HepG2 (cell line): ENCODE data around the gene B3GNT8. TPM values are rescaled to one million over a fixed set of nuclear protein-coding genes. Genes with fewer than 3 reads are reported as not detected.

Experiments used
- ATAC-seq: fragments of 200-7000 bp; cut with Tn5 transposase; 3 replicates; pipeline ENCODE4 v1.9.1; 2020; ENCODE audit warnings: mild to moderate bottlenecking, moderate library complexity
- BruUV-seq: library from RNA; stranded (reverse); fragments of 400-500 nt; replicated peaks from 2 replicates; lab custom pipeline; 2021; lab: Mats Ljungman, UMichigan
- CTCF ChIA-PET: fragments of 300-600 bp; formaldehyde crosslinking; extraction: SDS; loops from one replicate; lab custom pipeline; 2021; ENCODE audit warnings: low total read pairs, inconsistent platforms, low intra/inter-chr PET ratio; lab: Yijun Ruan, JAX
- POLR2A ChIA-PET: fragments of 350-600 bp; sonication (Branson Sonifier 250); formaldehyde crosslinking; loops from one replicate; lab custom pipeline; 2020; ENCODE audit warnings: antibody characterized with exemption, inconsistent platforms; lab: Yijun Ruan, JAX
- DNase-seq: peaks from one replicate; pipeline ENCODE4 v3.0.0-alpha.2; 2015; ENCODE audit warnings: low spot score
- FAIRE-seq: peaks from 3 replicates; lab custom pipeline; 2011; peaks lifted over from hg19 to GRCh38; lab: Jason Lieb, UNC
- H2AFZ ChIP-seq: one replicate; pipeline ENCODE4 v1.6.1; 2011; ENCODE audit warnings: low read length, inconsistent platforms
- H3K27ac ChIP-seq: fragments of 300-600 bp; 3 replicates; pipeline ENCODE4 v1.8.0; 2011; ENCODE audit warnings: mixed run types, mild to moderate bottlenecking, mixed read lengths, low read length, inconsistent platforms; ENCODE audit not compliant: insufficient read depth; ENCODE audit errors: extremely low read length
- H3K27me3 ChIP-seq, 2 experiments: fragments of 200-600 bp in 1 of 2; 2 replicates in 1 of 2; 3 replicates in 1 of 2; pipeline versions ENCODE4 v1.6.0 to v1.8.0; 2011; ENCODE audit warnings: low read length in 2 of 2, mild to moderate bottlenecking in 2 of 2, moderate library complexity in 2 of 2, inconsistent platforms in 1 of 2; ENCODE audit not compliant: insufficient read depth in 2 of 2, control insufficient read depth in 1 of 2
- H3K36me3 ChIP-seq, 2 experiments: fragments of 200-600 bp in 1 of 2; replicated peaks in 1 of 2; 2 replicates in 1 of 2; 3 replicates in 1 of 2; pipeline versions ENCODE4 v1.5.1 to v1.8.0; 2011; ENCODE audit warnings: low read length in 2 of 2, inconsistent platforms in 1 of 2; ENCODE audit not compliant: insufficient read depth in 2 of 2, control insufficient read depth in 1 of 2
- H3K4me1 ChIP-seq: 2 replicates; pipeline ENCODE4 v1.5.1; 2012; ENCODE audit warnings: low read length, inconsistent platforms; ENCODE audit not compliant: insufficient read depth
- H3K4me2 ChIP-seq: 2 replicates; pipeline ENCODE4 v1.6.0; 2011; ENCODE audit warnings: low read depth, low read length, inconsistent platforms
- H3K4me3 ChIP-seq, 3 experiments: fragments of 200-600 bp in 1 of 3; sonication (generic), shearing (Covaris generic) in 1 of 3; replicated peaks in 1 of 3; 2 replicates each; pipeline ENCODE4 v1.5.1; 2011 to 2016; ENCODE audit warnings: low read length in 3 of 3, inconsistent platforms in 2 of 3, low read depth in 2 of 3, mild to moderate bottlenecking in 2 of 3, control low read depth in 1 of 3, mixed read lengths in 1 of 3; ENCODE audit not compliant: insufficient read depth in 1 of 3
- H3K79me2 ChIP-seq: one replicate; pipeline ENCODE4 v1.6.1; 2011; ENCODE audit warnings: low read length, inconsistent platforms; ENCODE audit not compliant: insufficient read depth
- H3K9ac ChIP-seq: 2 replicates; pipeline ENCODE4 v1.6.0; 2011; ENCODE audit warnings: mild to moderate bottlenecking, low read depth, low read length, inconsistent platforms; ENCODE audit not compliant: insufficient read depth
- H3K9me3 ChIP-seq: 2 replicates; pipeline ENCODE4 v1.5.1; 2012; ENCODE audit warnings: mild to moderate bottlenecking, low read length
- H4K20me1 ChIP-seq: 2 replicates; pipeline ENCODE4 v1.6.0; 2011; ENCODE audit warnings: inconsistent platforms, mild to moderate bottlenecking, low read length, moderate library complexity; ENCODE audit not compliant: insufficient read depth
- AKNA ChIP-seq: sonication (generic); formaldehyde crosslinking; IDR thresholded peaks from 2 replicates; pipeline ENCODE4 v1.4.0; 2020; ENCODE audit warnings: missing genetic modification reagents, borderline replicate concordance
- BCLAF1 ChIP-seq: fragments of 450-650 bp; IDR thresholded peaks from 2 replicates; pipeline ENCODE4 v1.6.1; 2017; ENCODE audit warnings: mild to moderate bottlenecking
- CENPT ChIP-seq: sonication (generic); formaldehyde crosslinking; IDR thresholded peaks from 2 replicates; pipeline ENCODE4 v1.8.0; 2022; ENCODE audit warnings: low read depth, mild to moderate bottlenecking, moderate library complexity, missing genetic modification reagents
- THAP9 ChIP-seq: sonication (generic); formaldehyde crosslinking; IDR thresholded peaks from 2 replicates; pipeline ENCODE4; 2020; ENCODE audit warnings: missing genetic modification reagents, mild to moderate bottlenecking, borderline replicate concordance
- ZBTB34 ChIP-seq: sonication (generic); formaldehyde crosslinking; IDR thresholded peaks from 2 replicates; pipeline ENCODE4 v1.8.0; 2022; ENCODE audit warnings: mild to moderate bottlenecking, missing genetic modification reagents
- ZNF180 ChIP-seq: sonication (generic); formaldehyde crosslinking; IDR thresholded peaks from 2 replicates; pipeline ENCODE4 v1.4.0; 2020; ENCODE audit warnings: low read depth, missing genetic modification reagents, borderline replicate concordance
- ZNF296 ChIP-seq: sonication (generic); formaldehyde crosslinking; conservative IDR thresholded peaks from 2 replicates; pipeline ENCODE4 v1.5.0; 2020; ENCODE audit warnings: mild to moderate bottlenecking, missing genetic modification reagents
- ZNF331 ChIP-seq: sonication (generic); formaldehyde crosslinking; IDR thresholded peaks from 2 replicates; pipeline ENCODE4 v1.4.0; 2020; ENCODE audit warnings: missing genetic modification reagents
- ZNF367 ChIP-seq: sonication (generic); formaldehyde crosslinking; IDR thresholded peaks from 2 replicates; pipeline ENCODE4 v1.4.0; 2020; ENCODE audit warnings: missing genetic modification reagents, borderline replicate concordance
- ZNF557 ChIP-seq: sonication (generic); formaldehyde crosslinking; IDR thresholded peaks from 2 replicates; pipeline ENCODE4 v1.4.0; 2020; ENCODE audit warnings: missing genetic modification reagents
- ZNF580 ChIP-seq: IDR thresholded peaks from 2 replicates; pipeline ENCODE4 v1.6.1; 2016; ENCODE audit warnings: low read depth, borderline replicate concordance
- WGBS: methylation state at CpG from one replicate; pipeline ENCODE4 v1.1.6; 2017; ENCODE audit warnings: low lambda C conversion rate; 5-methylcytosine and 5-hydroxymethylcytosine counted together
- in situ Hi-C: cut with HindIII; loops from 2 replicates; pipeline ENCODE4 v1.10.0; 2017; ENCODE audit warnings: low pct_unique_long_range_greater_than_20kb; ENCODE audit not compliant: extremely low pct_ligation_motif_present
- intact Hi-C: fragments of 100-400 bp; cut with micrococcal nuclease; formaldehyde crosslinking; loops from one replicate; pipeline ENCODE4 v1.10.0; 2022; ENCODE audit not compliant: unreplicated experiment
- polyA plus RNA-seq, 8 experiments: library from polyadenylated mRNA; depleted of rRNA in 3 of 8; stranded (reverse) in 7 of 8; unstranded in 1 of 8; fragments of >200 nt; fragmentation: Illumina TruSeq in 4 of 8; extraction: Trizol in 4 of 8; gene quantifications; 2 replicates each; pipeline versions ENCODE4 v1.2.1 to v1.2.3, GENCODE V29; 2011 to 2016; ENCODE audit warnings: low read depth in 4 of 8, missing spikeins in 1 of 8, mixed read lengths in 1 of 8; ENCODE audit not compliant: insufficient read depth in 1 of 8
- total RNA-seq, 5 experiments: library from RNA; depleted of rRNA; stranded (reverse); fragments of >200 nt; fragmentation: Illumina TruSeq; extraction: Trizol; gene quantifications; 2 replicates each; pipeline ENCODE4 v1.2.3, GENCODE V29; 2016; ENCODE audit warnings: low read depth in 1 of 5

B3GNT8 gene
- total and polyA plus RNA-seq, 2 of the 13 experiments (the other 11 are each of a cell fraction or from before 2014, with no cell fraction given), result 0.26 to 1.9 TPM

GRCh38 chr19:41399091-41399490 lies 28.1 kb downstream of the B3GNT8 start:
- POLR2A ChIA-PET, result interaction anchor here (1.6 kb wide), 1 partner anchor 9 kb away, joined by 8 read pairs; no protein-coding TSS in a partner anchor
- in situ Hi-C loops, result no loop called here
- TF ChIP-seq ZNF180 (CRISPR knock-in tag), result no peak
- no peak for TF ChIP-seq THAP9
- no peak for TF ChIP-seq CENPT (CRISPR knock-in tag)
- no peak for TF ChIP-seq ZNF557 (CRISPR knock-in tag)
- no peak for TF ChIP-seq ZBTB34
- TF ChIP-seq BCLAF1, result no peak
- TF ChIP-seq ZNF580 (CRISPR knock-in tag), result no peak
- TF ChIP-seq ZNF331 (CRISPR knock-in tag), result no peak
- TF ChIP-seq ZNF296 (CRISPR knock-in tag), result no peak
- no peak for TF ChIP-seq ZNF367 (CRISPR knock-in tag)
- TF ChIP-seq AKNA, result no peak

More at GRCh38 chr19:41399091-41399490, 28.1 kb downstream of the B3GNT8 start:
- CTCF ChIA-PET, result no interaction called here
- Histone ChIP-seq H3K4me2 (peak overlapping the region; percentile 83), H3K4me1 (peaks cover 23% of the 10 kb centered on the region), H3K27me3 (no peaks in the 10 kb centered on the region; a peak in 1 of 5 replicates), H3K79me2 (peaks cover 32% of the 10 kb centered on the region), H3K9me3 (no peaks in the 10 kb centered on the region), H4K20me1 (no peaks in the 10 kb centered on the region), H3K36me3 (no peaks in the 10 kb centered on the region), H3K27ac (no peak overlapping the region), H3K4me3 (peak overlapping the region; percentile 2 to 94 (median 10); a peak in 3 of 6 replicates), H3K9ac (peak overlapping the region; percentile 93; the same call in 1 of the 2 replicates), H2AFZ (no peak overlapping the region)
- FAIRE-seq (no peak), DNase-seq (no peak), ATAC-seq (no peak)
- BruUV-seq, result no TSS peak
- intact Hi-C loops, result no loop called here
- 65% methylated on average over 3 of the region's 3 CpGs for WGBS
